ENCODE measurements around the gene PRDM16.

PRDM16 gene

DNA sequence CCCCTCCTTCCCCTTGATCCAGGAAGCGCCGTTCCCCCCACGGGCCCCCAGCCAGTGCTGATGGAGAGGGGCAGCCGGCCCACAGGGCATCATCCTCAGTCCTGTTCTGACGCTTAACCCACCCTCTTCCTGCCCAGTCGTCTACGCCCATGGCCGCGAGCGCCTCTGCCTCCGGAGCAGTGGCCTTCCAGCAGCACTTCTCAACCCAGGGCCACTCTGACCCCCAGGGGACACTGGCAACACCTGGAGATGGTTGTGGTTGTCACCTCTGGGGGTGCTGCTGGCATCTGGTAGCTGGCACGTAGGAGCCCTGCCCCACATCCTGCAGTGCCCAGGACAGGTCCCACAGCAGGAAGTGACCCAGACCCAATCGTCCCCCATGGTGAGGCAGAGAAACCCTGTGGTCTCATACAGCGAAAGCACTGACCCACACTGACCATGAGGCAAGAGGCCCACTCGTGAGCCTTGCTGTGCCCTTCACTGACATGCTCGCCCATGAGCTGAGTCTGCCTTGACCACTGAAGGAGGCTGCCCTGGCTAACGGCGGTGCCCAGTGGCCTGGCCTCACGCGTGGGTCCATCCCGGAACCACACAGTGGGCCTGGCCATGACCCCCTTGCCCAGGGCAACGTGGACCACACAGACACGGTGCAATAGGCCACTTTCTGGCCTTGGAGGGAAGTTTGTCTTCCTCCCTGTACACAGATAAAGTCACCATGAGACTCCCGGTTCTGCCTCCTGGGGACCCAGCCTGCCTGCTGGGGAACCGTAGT, 288.7 kb downstream of the PRDM16 start:
- Mint-ChIP-seq H3K4me1 (ENCODE audit: low read depth) (no peaks in the 10 kb centered on the region), H3K27me3 (peaks cover 8% of the 10 kb centered on the region), H3K36me3 (ENCODE audit: low read depth) (no peaks in the 10 kb centered on the region), H3K4me3 (no peak overlapping the region), H3K27ac (no peak overlapping the region), H3K9me3 (no peaks in the 10 kb centered on the region)
- intact Hi-C loops (cut with micrococcal nuclease): no loop called here

DNA sequence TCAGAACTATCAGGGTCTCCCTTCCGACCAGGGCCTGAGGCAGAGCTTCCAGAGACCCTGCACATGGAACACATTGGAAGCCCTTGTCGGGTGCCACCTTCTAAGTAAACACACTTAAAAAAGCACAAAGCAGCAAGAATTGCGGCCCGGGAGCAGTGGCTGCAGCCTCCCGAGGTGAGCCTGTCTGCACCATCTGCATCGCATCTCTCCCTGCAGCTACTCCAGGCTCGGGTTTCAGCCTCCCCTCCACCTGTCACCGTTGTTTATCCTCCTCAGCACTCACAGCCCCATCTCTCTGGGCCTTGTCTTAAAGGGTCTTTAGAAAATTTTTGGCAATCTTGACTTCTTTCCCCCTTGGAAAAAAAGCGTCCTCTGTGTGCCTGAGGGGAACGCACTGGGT, 290.3 kb downstream of the PRDM16 start:
- no peak overlapping the region for H3K27ac Mint-ChIP-seq

DNA sequence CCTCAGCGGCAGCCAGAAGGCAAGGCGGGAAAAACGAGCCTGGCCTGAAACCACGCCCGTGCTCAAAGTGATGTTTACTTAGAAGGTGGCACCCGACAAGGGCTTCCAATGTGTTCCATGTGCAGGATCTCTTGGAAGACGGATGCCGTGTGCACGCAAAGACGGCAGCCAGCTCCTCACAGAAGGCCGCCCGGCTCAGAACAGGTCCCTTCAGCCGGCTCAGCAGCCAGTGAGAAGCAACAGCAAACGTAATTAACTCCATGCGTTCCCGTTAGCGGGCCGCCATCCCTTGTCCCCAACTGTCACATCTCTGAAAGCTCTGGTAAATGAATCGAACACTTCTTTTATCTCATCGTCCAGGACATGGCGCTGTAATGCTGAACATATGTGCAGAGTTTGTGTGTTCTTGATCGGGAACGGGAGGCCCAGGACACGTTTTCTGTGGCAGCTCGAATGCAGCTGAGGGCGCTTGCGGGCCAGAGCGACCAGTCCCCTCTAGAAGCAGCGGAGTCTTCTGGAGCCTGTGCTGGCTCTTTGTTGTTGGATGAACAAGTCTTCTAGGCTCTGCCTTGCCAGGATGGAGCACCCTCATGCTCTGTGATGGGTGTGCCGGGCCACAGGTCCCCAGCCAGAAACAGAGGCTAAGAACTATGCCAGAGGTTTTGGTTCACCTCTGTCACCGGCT, 290.9 kb downstream of the PRDM16 start:
- Mint-ChIP-seq H3K27me3 (peaks cover 4% of the 10 kb centered on the region), H3K4me3 (no peak overlapping the region), H3K4me1 (ENCODE audit: low read depth) (no peaks in the 10 kb centered on the region), H3K36me3 (ENCODE audit: low read depth) (no peaks in the 10 kb centered on the region), H3K9me3 (no peaks in the 10 kb centered on the region), H3K27ac (no peak overlapping the region)
- intact Hi-C loops (cut with micrococcal nuclease): no loop called here

More for the DNA sequence above, 290.3 kb downstream of the PRDM16 start:
- Mint-ChIP-seq H3K4me3 (no peak overlapping the region), H3K36me3 (ENCODE audit: low read depth) (no peaks in the 10 kb centered on the region), H3K4me1 (ENCODE audit: low read depth) (no peaks in the 10 kb centered on the region), H3K27me3 (peaks cover 1% of the 10 kb centered on the region), H3K9me3 (no peaks in the 10 kb centered on the region)
- intact Hi-C loops (cut with micrococcal nuclease): no loop called here

DNA sequence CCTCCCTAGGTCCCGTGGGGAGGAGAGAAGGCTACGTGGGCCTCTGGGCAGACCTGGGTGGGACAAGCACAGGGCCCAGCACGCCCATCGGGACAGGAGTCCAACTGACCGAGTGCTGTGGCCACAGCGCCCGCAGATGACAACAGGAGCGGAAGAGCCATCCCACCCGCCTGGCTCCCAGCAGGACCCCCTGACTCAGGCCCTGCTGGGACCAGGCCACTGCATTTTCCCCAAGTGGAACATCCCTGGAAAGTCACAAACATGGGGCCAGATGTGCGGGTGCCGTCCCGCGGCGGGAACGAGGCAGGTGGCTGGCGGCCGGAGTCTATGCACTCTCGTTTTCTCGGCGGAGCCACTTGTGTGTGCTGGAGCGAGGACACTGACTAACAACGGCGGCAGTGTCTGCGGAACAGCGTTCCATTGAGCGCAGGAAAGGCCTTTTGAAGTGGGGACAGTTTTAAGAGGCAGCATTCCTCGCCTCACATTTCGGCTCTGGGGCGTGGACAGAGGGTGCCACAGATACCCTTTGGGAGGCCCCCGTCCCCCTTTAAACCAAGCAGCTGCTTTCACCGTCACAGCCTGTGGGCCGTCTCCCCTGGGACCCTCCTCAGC, 291.7 kb downstream of the PRDM16 start:
- H3K27me3 Mint-ChIP-seq: peaks cover 11% of the 10 kb centered on the region
- H3K36me3 Mint-ChIP-seq (ENCODE audit: low read depth): no peaks in the 10 kb centered on the region
- H3K9me3 Mint-ChIP-seq: no peaks in the 10 kb centered on the region
- no peaks in the 10 kb centered on the region for H3K4me1 Mint-ChIP-seq (ENCODE audit: low read depth)
- intact Hi-C loops (cut with micrococcal nuclease): no loop called here
- no peak overlapping the region for H3K4me3 Mint-ChIP-seq
- no peak overlapping the region for H3K27ac Mint-ChIP-seq

DNA sequence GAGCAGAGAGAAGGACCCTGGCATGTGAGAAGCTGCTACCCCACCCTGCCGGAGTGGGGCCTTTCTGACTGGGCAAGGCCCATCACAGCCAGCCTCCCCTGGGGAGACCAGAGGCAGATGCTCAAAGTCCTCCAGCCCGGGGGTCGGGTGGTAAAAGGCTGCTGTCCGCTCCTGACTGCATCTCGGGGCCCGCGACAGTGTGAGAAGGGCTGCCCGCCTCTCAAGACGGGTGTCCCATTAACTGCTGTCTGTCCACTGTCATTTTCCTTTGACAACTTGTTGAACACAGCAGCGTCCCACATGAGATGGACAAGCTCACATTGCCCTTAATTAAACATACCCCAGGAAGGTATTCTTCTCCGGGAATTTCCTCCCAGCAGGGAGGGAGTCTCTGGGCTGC, 294.0 kb downstream of the PRDM16 start:
- H3K27ac Mint-ChIP-seq: no peak overlapping the region
- intact Hi-C loops (cut with micrococcal nuclease): no loop called here
- H3K36me3 Mint-ChIP-seq (ENCODE audit: low read depth): no peaks in the 10 kb centered on the region
- H3K4me1 Mint-ChIP-seq (ENCODE audit: low read depth): no peaks in the 10 kb centered on the region
- H3K9me3 Mint-ChIP-seq: no peaks in the 10 kb centered on the region
- peaks cover 20% of the 10 kb centered on the region for H3K27me3 Mint-ChIP-seq
- no peak overlapping the region for H3K4me3 Mint-ChIP-seq

DNA sequence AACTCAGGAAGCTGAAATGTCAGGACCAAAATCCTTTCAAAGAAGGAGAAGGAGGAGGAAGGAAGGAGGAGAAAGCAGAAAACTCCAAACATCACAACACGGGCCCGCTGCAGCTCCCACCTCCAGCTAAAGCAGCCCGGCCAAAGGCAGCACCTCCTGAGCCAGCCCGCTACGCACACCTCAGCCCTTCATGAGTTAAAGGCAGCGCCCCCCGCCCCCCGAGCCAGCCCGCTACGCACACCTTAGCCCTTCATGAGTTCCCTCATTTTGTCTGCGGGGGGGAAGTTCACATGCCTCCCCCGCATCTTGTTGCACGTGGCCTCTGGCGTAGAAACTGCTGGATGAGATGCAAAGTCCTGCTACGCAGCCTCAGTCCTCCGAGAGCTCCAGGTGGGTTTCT, 294.8 kb downstream of the PRDM16 start:
- H3K27me3 Mint-ChIP-seq: peaks cover 21% of the 10 kb centered on the region
- no peaks in the 10 kb centered on the region for H3K9me3 Mint-ChIP-seq
- H3K36me3 Mint-ChIP-seq (ENCODE audit: low read depth): no peaks in the 10 kb centered on the region
- no peaks in the 10 kb centered on the region for H3K4me1 Mint-ChIP-seq (ENCODE audit: low read depth)
- H3K27ac Mint-ChIP-seq: no peak overlapping the region
- intact Hi-C loops (cut with micrococcal nuclease): no loop called here
- no peak overlapping the region for H3K4me3 Mint-ChIP-seq

DNA sequence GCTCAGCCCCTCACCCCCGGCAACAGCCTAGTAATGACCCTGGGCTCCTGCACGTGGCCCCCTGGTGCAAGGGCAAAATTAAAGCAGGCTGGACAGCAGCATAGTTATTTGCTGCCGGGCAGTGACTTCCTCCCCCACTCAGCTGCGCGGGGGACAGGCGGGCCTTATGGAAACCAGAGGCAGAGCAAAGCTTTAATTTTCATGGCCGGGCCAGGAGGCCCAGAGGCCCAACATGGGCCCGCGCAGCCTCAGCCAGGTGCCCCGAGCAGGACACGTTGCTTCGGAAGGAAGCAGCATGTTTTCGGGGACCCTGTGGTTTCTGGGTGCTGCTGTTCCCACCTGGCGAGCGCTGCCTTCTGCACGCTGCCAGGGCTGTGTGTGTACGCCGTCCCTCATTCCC, 295.5 kb downstream of the PRDM16 start:
- Mint-ChIP-seq H3K4me3 (no peak overlapping the region), H3K36me3 (ENCODE audit: low read depth) (no peaks in the 10 kb centered on the region), H3K27ac (no peak overlapping the region), H3K4me1 (ENCODE audit: low read depth) (no peaks in the 10 kb centered on the region), H3K27me3 (peaks cover 21% of the 10 kb centered on the region), H3K9me3 (no peaks in the 10 kb centered on the region)
- intact Hi-C loops (cut with micrococcal nuclease): no loop called here

DNA sequence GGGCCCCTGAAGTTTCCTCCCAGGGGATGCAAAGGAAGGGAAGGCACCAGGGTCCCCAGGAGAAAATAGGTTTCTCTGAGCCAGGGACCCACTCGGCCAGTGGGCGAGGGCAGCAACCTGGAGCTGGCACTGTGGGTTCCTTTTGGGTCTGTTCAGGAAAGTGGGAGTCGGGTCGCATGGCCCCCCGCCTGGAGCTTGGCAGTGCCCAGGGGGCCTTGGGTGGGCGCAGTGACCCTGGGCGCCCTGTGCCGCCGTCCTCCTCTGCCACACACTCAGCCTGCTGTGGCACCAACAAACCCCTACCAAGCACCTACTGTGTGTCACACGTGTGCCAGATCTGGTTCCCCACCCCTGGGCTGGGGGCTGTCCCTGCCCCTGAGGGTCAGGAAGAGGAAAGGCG, 296.0 kb downstream of the PRDM16 start:
- H3K4me1 Mint-ChIP-seq (ENCODE audit: low read depth): no peaks in the 10 kb centered on the region
- no peaks in the 10 kb centered on the region for H3K9me3 Mint-ChIP-seq
- H3K27me3 Mint-ChIP-seq: peaks cover 21% of the 10 kb centered on the region
- no peak overlapping the region for H3K27ac Mint-ChIP-seq
- H3K4me3 Mint-ChIP-seq: no peak overlapping the region
- no peaks in the 10 kb centered on the region for H3K36me3 Mint-ChIP-seq (ENCODE audit: low read depth)
- intact Hi-C loops (cut with micrococcal nuclease): no loop called here

DNA sequence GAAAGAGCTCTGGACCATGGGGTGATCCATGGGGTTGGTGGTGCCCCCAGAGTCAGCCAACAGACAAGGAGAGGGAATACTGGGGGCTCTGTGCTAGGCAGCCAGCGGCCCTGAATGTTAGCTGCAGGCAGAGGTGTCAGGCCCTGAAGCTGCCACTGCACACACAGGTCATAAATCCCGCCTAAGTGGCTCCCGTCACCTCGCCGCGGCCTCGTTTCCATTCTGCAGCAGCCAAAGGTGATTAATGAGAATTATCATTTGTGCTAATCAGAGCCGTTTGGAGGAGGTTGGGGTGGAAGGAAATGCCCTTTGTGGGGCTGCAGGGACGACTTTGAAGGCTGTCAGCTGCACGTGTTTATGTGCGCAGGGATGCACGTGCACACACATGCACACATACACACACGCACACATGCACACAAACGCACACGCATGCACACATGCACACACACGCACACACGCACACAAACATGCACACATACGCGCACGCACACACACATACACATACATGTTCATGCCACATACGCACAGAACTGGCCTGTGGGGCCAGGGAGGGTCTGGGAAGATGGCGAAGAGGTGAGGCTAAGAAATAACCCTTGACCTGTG, 296.6 kb downstream of the PRDM16 start:
- intact Hi-C loops (cut with micrococcal nuclease): no loop called here
- H3K9me3 Mint-ChIP-seq: no peaks in the 10 kb centered on the region
- H3K27ac Mint-ChIP-seq: no peak overlapping the region
- no peaks in the 10 kb centered on the region for H3K36me3 Mint-ChIP-seq (ENCODE audit: low read depth)
- no peaks in the 10 kb centered on the region for H3K4me1 Mint-ChIP-seq (ENCODE audit: low read depth)
- no peak overlapping the region for H3K4me3 Mint-ChIP-seq
- peaks cover 21% of the 10 kb centered on the region for H3K27me3 Mint-ChIP-seq

DNA sequence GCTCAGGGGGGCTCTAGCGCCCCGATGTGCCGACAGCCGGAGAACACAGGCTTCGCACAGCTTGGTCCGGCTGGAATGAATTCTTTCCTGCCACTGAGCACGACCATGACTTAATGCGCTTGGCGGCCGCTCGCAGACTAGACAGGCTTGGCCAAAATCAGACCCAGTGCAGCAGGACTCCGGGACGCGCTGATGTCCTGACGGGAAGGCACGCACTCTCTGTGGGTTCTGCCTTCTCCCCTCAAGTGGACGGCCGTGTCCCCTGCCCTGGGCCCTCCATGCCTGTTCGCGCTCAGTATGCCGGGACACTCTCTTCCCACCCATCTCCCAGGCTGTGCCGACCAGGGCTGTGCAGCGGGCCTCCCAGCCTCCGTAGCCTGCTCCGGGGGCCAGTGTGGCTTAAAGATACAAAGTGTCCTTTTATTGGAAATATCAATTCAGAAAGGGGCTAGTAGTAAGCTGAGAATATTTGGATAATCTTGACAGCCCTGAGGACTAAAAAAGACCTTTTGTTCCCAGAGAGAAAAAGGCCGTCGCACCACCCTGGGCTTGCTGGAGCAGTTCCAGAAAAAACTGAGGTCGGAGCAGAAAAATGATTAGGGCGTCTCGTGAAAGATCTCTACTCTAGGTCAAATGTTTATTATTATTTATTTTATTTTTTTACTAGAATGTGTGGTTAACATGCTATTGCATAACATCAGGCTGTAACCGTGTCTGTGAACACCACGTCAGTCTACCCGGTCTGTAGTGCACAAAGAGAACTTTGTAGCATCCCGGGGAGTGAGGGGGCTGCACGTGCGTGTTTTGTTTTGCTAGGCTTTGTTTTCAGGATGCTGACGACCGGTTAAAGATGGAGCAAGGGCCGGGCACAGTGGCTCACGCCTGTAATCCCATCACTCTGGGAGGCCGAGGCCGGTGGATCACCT, 297.4 kb downstream of the PRDM16 start:
- no peaks in the 10 kb centered on the region for H3K9me3 Mint-ChIP-seq
- H3K4me3 Mint-ChIP-seq: no peak overlapping the region
- H3K27me3 Mint-ChIP-seq: peaks cover 21% of the 10 kb centered on the region
- no peaks in the 10 kb centered on the region for H3K36me3 Mint-ChIP-seq (ENCODE audit: low read depth)
- intact Hi-C loops (cut with micrococcal nuclease): no loop called here
- no peak overlapping the region for H3K27ac Mint-ChIP-seq
- no peaks in the 10 kb centered on the region for H3K4me1 Mint-ChIP-seq (ENCODE audit: low read depth)

DNA sequence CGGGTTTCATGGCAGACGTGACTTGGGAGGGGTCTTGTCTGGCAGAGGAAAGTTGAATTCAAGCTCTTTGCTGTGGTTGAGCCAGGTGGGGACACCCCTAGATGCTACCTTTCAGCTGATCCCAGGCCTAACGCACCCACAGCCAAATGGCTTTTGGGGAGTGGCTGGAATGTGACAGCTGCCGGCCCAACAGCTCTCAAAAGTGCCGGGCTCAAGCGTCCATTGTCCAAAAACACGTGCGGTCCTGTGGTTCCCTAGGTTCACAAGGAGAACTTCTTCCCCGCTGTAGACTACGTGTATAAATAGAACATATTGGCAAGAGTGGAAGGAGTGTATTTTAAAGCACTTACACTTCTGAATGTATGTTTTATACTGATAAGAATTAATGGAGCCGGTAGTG, 298.4 kb downstream of the PRDM16 start:
- no peak overlapping the region for H3K4me3 Mint-ChIP-seq
- peaks cover 21% of the 10 kb centered on the region for H3K27me3 Mint-ChIP-seq
- intact Hi-C loops (cut with micrococcal nuclease): no loop called here
- no peaks in the 10 kb centered on the region for H3K36me3 Mint-ChIP-seq (ENCODE audit: low read depth)
- H3K9me3 Mint-ChIP-seq: no peaks in the 10 kb centered on the region
- H3K4me1 Mint-ChIP-seq (ENCODE audit: low read depth): no peaks in the 10 kb centered on the region
- H3K27ac Mint-ChIP-seq: no peak overlapping the region

DNA sequence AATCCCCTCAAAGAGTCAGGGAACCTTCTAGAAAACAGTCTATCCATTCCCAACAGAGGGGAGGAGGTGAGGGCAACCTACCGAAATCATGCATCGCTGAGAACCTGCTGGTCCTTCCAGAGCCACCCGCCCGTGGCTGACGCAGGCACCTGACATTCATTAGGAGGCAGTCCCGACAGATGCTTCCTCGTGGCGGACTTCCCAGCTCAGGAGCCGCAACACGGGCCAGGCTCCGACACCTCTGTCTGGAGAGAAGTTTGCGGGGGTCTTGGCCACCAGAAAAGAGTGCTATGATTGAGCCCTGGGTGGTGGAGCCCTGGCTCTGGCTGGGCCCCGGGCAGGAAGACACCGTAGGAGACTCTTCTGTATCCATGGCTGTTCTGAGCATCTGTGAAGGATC, 299.1 kb downstream of the PRDM16 start:
- Mint-ChIP-seq H3K4me1 (ENCODE audit: low read depth) (no peaks in the 10 kb centered on the region), H3K4me3 (no peak overlapping the region)

DNA sequence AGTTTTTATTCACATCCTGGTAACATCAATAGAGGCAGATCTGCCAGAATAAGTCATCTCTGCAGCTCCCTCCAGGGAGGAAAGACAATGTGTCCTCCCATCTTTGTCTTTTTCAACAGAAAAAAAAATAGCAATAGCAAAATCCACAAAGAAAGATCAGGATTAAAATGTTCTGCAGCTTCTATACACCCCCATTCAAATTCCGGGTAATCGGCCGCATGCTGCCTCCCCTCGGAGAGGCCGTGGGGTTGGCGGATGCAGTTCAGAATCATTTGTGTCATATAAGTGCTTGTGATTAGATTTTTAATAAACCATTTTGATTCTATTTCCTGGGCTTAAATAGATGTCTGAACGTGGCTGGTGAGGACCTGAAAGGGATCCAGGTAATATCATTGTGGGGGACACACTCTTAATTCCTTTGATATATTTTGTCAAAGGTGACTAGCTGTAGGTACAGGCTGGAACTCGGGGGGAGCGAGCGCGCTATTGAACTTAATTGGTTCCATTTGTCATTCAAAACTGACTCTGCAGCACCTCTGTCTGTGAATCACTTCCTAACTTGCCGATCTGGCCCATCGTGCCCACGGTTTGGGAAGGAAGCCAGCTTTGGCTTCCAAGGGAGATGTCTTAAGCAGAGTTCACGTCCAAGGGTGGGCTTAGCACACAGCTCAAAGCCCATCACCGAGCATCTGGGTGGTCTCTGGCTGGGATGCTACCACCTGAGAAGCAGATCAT, 299.9 kb downstream of the PRDM16 start:
- H3K27me3 Mint-ChIP-seq: peaks cover 21% of the 10 kb centered on the region
- intact Hi-C loops (cut with micrococcal nuclease): no loop called here

More for the DNA sequence above, 299.1 kb downstream of the PRDM16 start:
- H3K9me3 Mint-ChIP-seq: no peaks in the 10 kb centered on the region
- intact Hi-C loops (cut with micrococcal nuclease): no loop called here
- H3K27ac Mint-ChIP-seq: no peak overlapping the region
- H3K36me3 Mint-ChIP-seq (ENCODE audit: low read depth): no peaks in the 10 kb centered on the region
- H3K27me3 Mint-ChIP-seq: peaks cover 21% of the 10 kb centered on the region

More for the DNA sequence above, 299.9 kb downstream of the PRDM16 start:
- H3K36me3 Mint-ChIP-seq (ENCODE audit: low read depth): no peaks in the 10 kb centered on the region
- H3K4me1 Mint-ChIP-seq (ENCODE audit: low read depth): no peaks in the 10 kb centered on the region
- no peak overlapping the region for H3K27ac Mint-ChIP-seq
- no peaks in the 10 kb centered on the region for H3K9me3 Mint-ChIP-seq
- H3K4me3 Mint-ChIP-seq: no peak overlapping the region

Measured in dendritic cell treated with granulocyte-macrophage colony-stimulating factor and Interleukin-4, amounts not matched to agents 40 ng/mL and 50 ng/mL, for 4 days (primary cell).